CD4-positive, alpha-beta T cell treated with Interleukin-2 at 100 ng/mL for 4 hours (primary cell): ENCODE data around the gene TCEAL9.
A peak's percentile ranks its signal among the peaks of the same experiment; 100 is the strongest.
"Not testable (repeated sequence)": the region's sequence is repeated elsewhere in the genome, so short reads cannot be mapped to it uniquely, and the experiment has no call there.

Source experiments
- DNase-seq: peaks from one replicate; pipeline ENCODE4 v3.0.0-alpha.2; 2020; ENCODE audit warnings: low spot score

Gene TCEAL9

GRCh38 chrX:103373581-103373980, 17.3 kb downstream of the TCEAL9 start:
- DNase-seq, result no peak

DNA sequence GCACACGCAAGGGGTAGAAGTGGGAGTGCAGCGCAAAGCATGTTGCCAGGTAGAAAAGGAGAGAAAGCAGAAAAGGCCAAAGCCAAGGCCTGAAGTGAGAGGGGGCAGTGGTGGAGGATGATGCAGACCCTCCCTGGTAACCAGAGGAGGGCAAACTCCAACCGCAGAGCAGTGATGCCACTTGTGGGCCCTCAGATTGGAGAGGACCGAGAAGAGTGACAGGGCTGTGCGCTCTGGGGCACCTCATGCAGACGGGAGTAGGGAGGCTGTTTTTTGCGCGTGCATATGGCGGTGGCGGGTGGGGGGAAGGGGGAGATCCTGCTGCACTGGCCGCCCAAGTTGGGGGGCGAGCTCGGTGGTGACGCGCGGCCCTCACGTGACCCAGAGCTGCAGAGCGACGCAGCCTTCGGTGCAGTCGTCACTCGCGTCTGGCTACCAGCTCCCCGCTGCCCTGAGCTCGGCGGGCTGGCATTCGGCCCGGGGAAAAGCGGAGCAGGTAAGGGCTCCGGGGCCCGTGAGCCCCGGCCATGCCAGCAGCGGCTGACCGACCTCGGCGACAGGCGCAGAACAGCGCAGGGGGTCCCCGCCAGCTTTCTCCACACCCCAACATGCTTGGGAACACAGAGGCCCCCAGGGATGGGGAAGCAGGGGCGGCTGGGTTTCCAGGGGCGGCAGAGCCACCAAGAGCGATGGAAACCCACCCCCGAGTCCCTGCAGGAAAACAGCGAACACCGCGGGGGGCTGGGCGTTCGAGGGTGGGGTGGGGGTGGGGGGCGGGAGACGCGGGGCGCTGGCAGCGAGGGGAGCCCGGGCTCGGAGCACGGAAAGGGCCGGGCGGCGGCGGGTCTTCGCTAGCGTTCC, 20.0 kb downstream of the TCEAL9 start, which contains the start of gene BEX3:
Gene BEX3 (plus strand): TSS at position 421 of the 861 bp plus-strand sequence. CDS start 984 bp downstream, outside the sequence.
- DNase-seq, result no peak

DNA sequence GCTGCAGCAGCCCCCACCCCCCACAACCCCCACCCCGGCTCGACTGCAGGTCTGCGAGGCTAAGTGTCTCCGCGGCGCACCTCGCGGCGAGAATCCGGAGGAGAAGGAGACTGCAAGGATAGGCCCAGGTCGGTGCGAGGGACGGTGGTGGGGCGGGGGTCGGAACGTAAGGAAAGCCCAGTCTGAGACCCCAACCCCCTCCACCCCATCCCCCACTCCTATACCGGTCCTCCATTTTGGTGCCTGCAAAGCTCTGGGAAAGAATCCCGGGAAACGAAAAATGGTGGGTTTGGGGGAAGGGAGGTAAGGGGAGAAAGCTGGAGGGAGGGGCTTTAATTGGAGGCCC, 20.6 kb downstream of the TCEAL9 start:
- DNase-seq, result no peak

GRCh38 chrX:103378990-103379389, 22.7 kb downstream of the TCEAL9 start:
- DNase-seq, result no peak

DNA sequence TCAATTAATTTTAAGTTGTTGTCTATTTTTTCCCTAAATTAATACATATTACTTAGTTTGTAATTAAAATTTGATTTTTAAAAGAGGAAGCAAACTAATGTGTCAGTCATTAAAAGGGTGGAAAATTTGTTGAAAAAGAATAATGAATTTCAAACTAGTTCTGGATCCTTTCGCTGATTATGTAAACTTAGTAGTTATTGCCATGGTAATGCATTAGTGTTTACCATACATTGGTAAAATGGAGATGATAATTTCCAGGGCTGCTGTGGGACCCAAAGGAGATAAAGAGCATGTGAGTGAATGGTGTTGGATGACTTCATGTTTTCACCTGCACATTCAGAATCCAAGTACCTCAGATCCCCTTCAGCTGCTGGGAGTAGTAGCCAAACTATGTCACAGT, 26.6 kb downstream of the TCEAL9 start:
- DNase-seq, result no peak

DNA sequence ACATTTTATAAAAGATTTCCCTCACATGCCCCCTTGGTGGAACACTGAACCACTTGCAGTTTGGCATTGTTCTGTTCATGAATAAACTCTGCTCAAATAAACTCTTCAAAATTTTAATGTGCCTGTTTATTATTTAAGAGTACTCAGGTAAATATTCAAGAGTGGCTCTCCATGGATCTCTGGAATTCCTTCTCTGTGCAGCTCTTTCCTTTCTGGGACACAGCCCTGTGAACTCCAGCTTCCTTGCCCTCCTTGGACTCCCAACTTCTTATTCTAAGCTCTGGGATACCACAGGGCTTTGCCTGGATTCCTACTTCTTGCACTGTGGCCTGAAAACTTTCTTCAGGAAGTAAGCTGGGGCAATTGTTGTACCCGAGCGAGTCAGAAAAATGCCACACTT, 28.4 kb downstream of the TCEAL9 start:
- DNase-seq, result no peak

DNA sequence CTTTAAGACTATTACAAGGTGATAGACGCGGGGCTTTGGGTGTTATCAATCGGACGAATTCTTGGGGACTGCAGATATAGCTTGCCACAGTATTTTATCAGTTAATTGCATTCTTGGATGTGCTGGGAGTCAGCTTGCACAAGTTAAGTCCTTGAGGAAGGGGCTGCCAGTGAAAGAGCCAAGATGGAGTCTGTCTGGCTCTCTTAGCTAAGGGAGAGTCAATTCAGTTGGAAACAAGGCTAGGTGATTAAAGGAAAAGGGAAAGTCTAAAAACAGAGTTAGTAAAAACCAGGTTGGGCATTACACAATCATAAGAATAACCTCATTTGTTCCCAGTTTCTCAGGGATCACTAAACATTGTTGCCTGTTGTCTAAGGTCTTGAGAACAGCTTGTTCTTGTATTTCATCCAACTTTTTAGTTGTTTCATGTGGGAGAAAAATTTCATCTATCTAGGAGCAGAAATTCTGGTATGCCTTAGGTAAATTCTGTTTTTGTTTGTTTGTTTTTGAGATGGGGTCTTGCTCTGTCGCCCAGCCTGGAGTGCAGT, 29.1 kb downstream of the TCEAL9 start:
- DNase-seq, result not testable (repeated sequence)

DNA sequence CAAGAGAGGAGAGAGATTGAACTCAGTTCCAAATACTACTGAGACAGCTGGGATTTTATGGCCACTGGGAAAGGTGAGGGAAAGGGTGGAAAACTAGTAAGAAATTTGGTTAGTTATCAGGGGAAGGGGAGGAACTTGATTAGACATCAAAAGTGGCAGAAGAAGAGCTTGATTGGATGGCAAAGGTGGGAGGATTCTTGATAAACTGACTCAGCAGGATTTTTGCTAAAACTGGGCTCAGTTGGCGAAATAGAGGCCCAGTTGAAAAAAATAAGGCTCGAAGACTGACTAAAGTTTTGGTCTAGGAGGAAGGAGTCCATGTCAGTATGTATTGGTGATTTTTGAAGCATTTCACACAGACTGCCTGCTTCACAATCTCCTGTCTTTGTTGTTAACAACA, 30.0 kb downstream of the TCEAL9 start:
- no peak for DNase-seq

GRCh38 chrX:103393487-103393886, 37.2 kb downstream of the TCEAL9 start:
- DNase-seq, result no peak

GRCh38 chrX:103396186-103396585, 39.9 kb downstream of the TCEAL9 start:
- no peak for DNase-seq

- no peak for DNase-seq
Measured at GRCh38 chrX:103396660-103397059, 40.4 kb downstream of the TCEAL9 start.

DNA sequence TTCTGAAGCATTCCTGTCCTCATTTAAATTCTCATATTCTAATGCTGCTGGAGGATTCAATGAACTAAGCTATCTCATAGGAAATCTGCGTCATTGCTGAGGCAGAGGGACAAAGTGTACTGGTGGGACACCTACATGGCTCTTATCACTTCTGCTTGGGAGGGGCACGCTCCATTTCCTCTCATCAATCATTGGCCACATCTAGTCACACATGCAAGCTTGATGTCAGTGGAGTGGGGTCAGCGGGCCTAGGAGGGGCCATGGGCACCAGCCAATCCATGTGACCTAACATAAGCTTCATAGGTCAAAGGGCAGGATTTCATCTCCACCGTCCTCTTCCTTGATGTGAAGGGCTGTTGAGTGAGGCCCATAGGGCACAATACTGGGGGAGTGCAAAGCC, 41.4 kb downstream of the TCEAL9 start:
- no peak for DNase-seq

DNA sequence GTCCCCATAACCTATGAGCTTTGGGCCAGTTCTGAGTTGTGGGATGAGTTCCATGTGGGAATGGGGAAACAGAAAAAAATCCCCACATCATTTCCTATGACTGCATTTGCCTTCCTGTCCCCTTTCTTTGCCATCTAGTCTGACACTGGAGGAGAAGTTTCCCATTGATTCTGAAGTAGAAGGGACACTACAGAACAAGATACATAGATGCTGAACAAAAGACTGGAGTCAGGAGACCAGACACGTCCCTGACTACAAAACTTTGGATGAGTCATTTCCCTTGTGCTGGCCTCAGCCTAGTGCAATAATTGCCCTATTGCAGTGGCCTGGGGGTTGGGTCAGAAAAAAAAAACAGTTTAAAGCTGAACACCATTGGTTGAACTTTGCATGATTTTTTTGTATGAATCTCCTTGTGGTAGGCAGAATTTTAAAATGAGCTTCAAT, 42.1 kb downstream of the TCEAL9 start:
- DNase-seq, result no peak

DNA sequence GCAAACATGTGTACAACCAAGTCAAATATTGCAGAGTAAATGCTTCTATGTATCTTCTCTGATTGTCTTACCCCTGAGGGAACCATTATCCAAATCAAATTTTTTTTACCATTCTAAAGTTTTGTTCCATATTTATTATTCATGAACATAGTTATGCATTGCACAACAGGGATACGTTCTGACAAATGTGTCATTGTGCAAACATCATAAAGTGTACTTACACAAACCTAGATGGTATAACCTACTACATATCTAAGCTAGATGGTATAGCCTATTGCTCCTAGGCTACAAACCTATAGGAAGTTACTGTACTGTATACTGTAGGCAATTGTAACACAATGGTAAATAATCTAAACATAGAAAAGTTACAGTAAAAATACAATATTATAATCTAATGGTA, 43.4 kb downstream of the TCEAL9 start:
- DNase-seq, result no peak

DNA sequence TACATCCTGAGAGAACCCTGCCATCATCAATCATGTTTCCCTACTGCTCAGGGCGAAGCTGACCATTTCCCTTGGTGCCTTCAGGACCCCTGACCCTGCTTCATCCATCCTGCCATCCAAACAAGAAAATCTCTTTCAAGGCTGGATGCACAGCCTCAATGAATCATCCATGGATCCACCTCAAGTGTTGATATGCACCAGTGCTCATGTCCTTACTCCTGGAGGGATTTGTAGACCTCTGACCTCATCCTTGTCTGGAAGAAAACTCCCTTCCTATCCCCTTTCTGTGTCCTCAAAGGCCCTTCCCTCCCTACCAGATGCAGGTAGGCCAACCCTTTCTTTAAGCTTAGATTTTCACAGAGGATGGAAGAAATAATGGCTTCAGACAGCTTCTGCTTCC, 44.6 kb downstream of the TCEAL9 start:
- DNase-seq, result no peak

GRCh38 chrX:103404231-103405008, 48.1 kb downstream of the TCEAL9 start:
- DNase-seq, result peak; percentile 6

- no peak for DNase-seq
Measured at GRCh38 chrX:103405009-103405333, 48.7 kb downstream of the TCEAL9 start.

GRCh38 chrX:103406256-103406655, 50.0 kb downstream of the TCEAL9 start:
- no peak for DNase-seq

DNA sequence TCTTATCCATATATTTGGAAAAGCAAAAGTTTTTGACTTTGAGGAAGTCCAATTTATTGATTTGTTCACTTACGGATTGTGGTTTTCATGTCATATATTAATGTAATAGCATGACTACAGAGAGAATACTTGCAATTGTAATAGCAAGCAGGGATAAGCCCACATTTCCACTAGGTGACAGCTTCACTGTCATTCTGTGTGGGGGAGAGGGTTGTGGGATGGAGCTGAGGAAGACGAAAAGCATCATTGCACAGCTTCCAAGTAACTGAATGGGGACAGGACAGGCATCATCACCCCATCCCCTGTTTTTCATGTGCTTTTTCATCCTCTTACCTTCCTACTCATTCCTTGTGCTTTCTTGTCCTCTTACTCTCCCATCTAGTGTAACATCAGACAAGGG, 51.5 kb downstream of the TCEAL9 start:
- DNase-seq, result no peak
